GM23338 (cell line): ENCODE results near the gene CFAP90. TPM values are rescaled to one million over a fixed set of nuclear protein-coding genes. Genes with fewer than 3 reads are reported as not detected.
A peak's percentile ranks its signal among the peaks of the same experiment; 100 is the strongest.

Experiments
- ATAC-seq: fragments of 200-7000 bp; cut with Tn5 transposase; 3 replicates; pipeline ENCODE4 v1.9.1; 2020
- DNase-seq: peaks from one replicate; pipeline ENCODE4 v3.0.0-alpha.2; 2015; ENCODE audit warnings: low spot score
- H2AFZ ChIP-seq: fragments of 200-600 bp; sonication (generic); 2 replicates; pipeline ENCODE4 v1.8.0; 2016; ENCODE audit warnings: antibody characterized with exemption, mild to moderate bottlenecking, moderate library complexity
- H3F3A ChIP-seq: fragments of 200-600 bp; sonication (generic); replicated peaks from 2 replicates; pipeline ENCODE4 v1.8.0; 2017; ENCODE audit warnings: antibody characterized with exemption, mixed run types, low read depth
- H3K27ac ChIP-seq: fragments of 200-600 bp; sonication (generic); 2 replicates; pipeline ENCODE4 v1.6.1; 2016; ENCODE audit warnings: low read depth
- H3K27me3 ChIP-seq: fragments of 200-600 bp; sonication (generic); 2 replicates; pipeline ENCODE4 v1.8.0; 2016; ENCODE audit warnings: mild to moderate bottlenecking, mixed run types, moderate library complexity; ENCODE audit not compliant: insufficient read depth
- H3K36me3 ChIP-seq: fragments of 200-600 bp; sonication (generic); 2 replicates; pipeline ENCODE4 v1.8.0; 2016; ENCODE audit warnings: mild to moderate bottlenecking; ENCODE audit not compliant: insufficient read depth
- H3K4me1 ChIP-seq: fragments of 200-600 bp; sonication (generic); 2 replicates; pipeline ENCODE4 v1.8.0; 2016; ENCODE audit warnings: mild to moderate bottlenecking, moderate library complexity; ENCODE audit not compliant: insufficient read depth
- H3K4me2 ChIP-seq: fragments of 200-600 bp; sonication (generic); 2 replicates; pipeline ENCODE4 v1.7.1; 2017; ENCODE audit warnings: mixed run types
- H3K4me3 ChIP-seq: fragments of 200-600 bp; sonication (generic); 2 replicates; pipeline ENCODE4 v1.6.1; 2016; ENCODE audit warnings: mixed run types
- H3K79me2 ChIP-seq: fragments of 200-600 bp; sonication (generic); replicated peaks from 2 replicates; pipeline ENCODE4 v1.8.0; 2017; ENCODE audit warnings: mild to moderate bottlenecking; ENCODE audit not compliant: insufficient read depth
- H3K9me2 ChIP-seq: fragments of 200-600 bp; sonication (generic); 2 replicates; pipeline ENCODE4 v1.8.0; 2017; ENCODE audit not compliant: insufficient read depth
- H4K20me1 ChIP-seq: fragments of 200-600 bp; sonication (generic); replicated peaks from 2 replicates; pipeline ENCODE4 v1.8.0; 2017; ENCODE audit warnings: mild to moderate bottlenecking; ENCODE audit not compliant: insufficient read depth
- H3K27ac Mint-ChIP-seq: 2 replicates; pipeline ENCODE4 v1.8.0; 2020; ENCODE audit warnings: inconsistent platforms, mild to moderate bottlenecking, moderate library complexity, mixed read lengths
- H3K27me3 Mint-ChIP-seq: 3 replicates; pipeline ENCODE4 v1.8.0; 2022; ENCODE audit warnings: low read depth, mild to moderate bottlenecking, moderate library complexity, mixed read lengths, inconsistent platforms; ENCODE audit not compliant: insufficient read depth, poor library complexity
- H3K36me3 Mint-ChIP-seq: 3 replicates; pipeline ENCODE4 v1.8.0; 2021; ENCODE audit warnings: low read depth, mild to moderate bottlenecking, inconsistent platforms, moderate library complexity, mixed read lengths
- H3K4me1 Mint-ChIP-seq: 3 replicates; pipeline ENCODE4 v1.8.0; 2020; ENCODE audit warnings: mild to moderate bottlenecking, inconsistent platforms, mixed read lengths
- H3K4me3 Mint-ChIP-seq: 3 replicates; pipeline ENCODE4 v1.8.0; 2021; ENCODE audit warnings: moderate library complexity, mild to moderate bottlenecking, inconsistent platforms, mixed read lengths
- H3K9me3 Mint-ChIP-seq: 3 replicates; pipeline ENCODE4 v1.8.0; 2020; ENCODE audit warnings: moderate library complexity, mild to moderate bottlenecking, inconsistent platforms, mixed read lengths
- CREB1 ChIP-seq: fragments of 250-450 bp; sonication (Bioruptor Pico); IDR thresholded peaks from 2 replicates; pipeline ENCODE4 v1.5.0; 2020; ENCODE audit warnings: low read depth, mild to moderate bottlenecking, moderate library complexity
- ETS1 ChIP-seq: IDR thresholded peaks from 2 replicates; pipeline ENCODE4 v1.6.1; 2016; ENCODE audit warnings: antibody characterized with exemption
- EZH2 ChIP-seq: fragments of 200-600 bp; sonication (generic); IDR thresholded peaks from one replicate; pipeline ENCODE4 v1.8.0; 2017; ENCODE audit warnings: antibody characterized with exemption, mild to moderate bottlenecking, low read depth; ENCODE audit not compliant: unreplicated experiment
- EZH2phosphoT487 ChIP-seq: fragments of 200-600 bp; sonication (generic); IDR thresholded peaks from one replicate; pipeline ENCODE4 v1.8.1; 2018; ENCODE audit warnings: antibody characterized with exemption; ENCODE audit not compliant: unreplicated experiment
- JUNB ChIP-seq: IDR thresholded peaks from one replicate; pipeline ENCODE4 v1.6.1; 2016; ENCODE audit warnings: antibody characterized with exemption; ENCODE audit not compliant: unreplicated experiment
- NANOG ChIP-seq: IDR thresholded peaks from 2 replicates; pipeline ENCODE4 v1.6.1; 2016; ENCODE audit warnings: antibody characterized with exemption, borderline replicate concordance
- POLR2AphosphoS5 ChIP-seq: IDR thresholded peaks from 2 replicates; pipeline ENCODE4 v1.6.1; 2016; ENCODE audit warnings: antibody characterized with exemption, low read depth
- STAT1 ChIP-seq: IDR thresholded peaks from one replicate; pipeline ENCODE4 v1.6.1; 2016; ENCODE audit warnings: antibody characterized with exemption; ENCODE audit not compliant: unreplicated experiment
- ZNF331 ChIP-seq: fragments of 250-450 bp; sonication (Bioruptor Pico); IDR thresholded peaks from 2 replicates; pipeline ENCODE4 v1.5.0; 2020; ENCODE audit warnings: low read depth, mild to moderate bottlenecking, moderate library complexity
- polyA plus RNA-seq: library from polyadenylated mRNA; unstranded; fragments of >200 nt; fragmentation: Nextera tagmentation; extraction: Ambion mirVana; gene quantifications from 2 replicates; pipeline ENCODE4 v1.2.1, GENCODE V29; 2016
- total RNA-seq: library from RNA; depleted of rRNA; stranded (reverse); fragments of >200 nt; shearing (Covaris generic); gene quantifications from 2 replicates; pipeline ENCODE4 v1.2.3, GENCODE V29; 2014
- TF ChIP-seq, protein P1 (sequence below), 2 experiments: fragments of 200-600 bp in 1 of 2; sonication (generic) in 1 of 2; conservative IDR thresholded peaks; 2 replicates each; pipeline versions ENCODE4 v1.5.1 to v1.6.1; 2016 to 2017; ENCODE audit warnings: antibody characterized with exemption in 2 of 2, low read depth in 2 of 2, mild to moderate bottlenecking in 2 of 2, moderate library complexity in 1 of 2
- TF ChIP-seq, protein P2 (sequence below): IDR thresholded peaks from one replicate; pipeline ENCODE4 v1.6.1; 2018; ENCODE audit warnings: antibody characterized with exemption; ENCODE audit not compliant: unreplicated experiment

CFAP90 gene
- total and polyA plus RNA-seq, 2 experiments from 2014 or later = 0.10 to 1.0 TPM

- H3F3A ChIP-seq = no peaks in the 10 kb centered on the region
- ATAC-seq = no peak
- peaks cover 86% of the 10 kb centered on the region for H3K79me2 ChIP-seq
- DNase-seq = no peak
- H3K4me3 Mint-ChIP-seq = no peak overlapping the region
- H3K4me1 Mint-ChIP-seq = peaks cover 15% of the 10 kb centered on the region
- H4K20me1 ChIP-seq = peaks cover 47% of the 10 kb centered on the region
- H3K4me3 ChIP-seq = no peak overlapping the region
- no peak overlapping the region for H2AFZ ChIP-seq
- H3K27me3 ChIP-seq = no peaks in the 10 kb centered on the region
- no peaks in the 10 kb centered on the region for H3K9me2 ChIP-seq
- no peak overlapping the region for H3K27ac Mint-ChIP-seq
- no peak overlapping the region for H3K27ac ChIP-seq
- H3K9me3 Mint-ChIP-seq = peaks cover 4% of the 10 kb centered on the region; the same call in 1 of the 3 replicates
- peaks cover 4% of the 10 kb centered on the region for H3K27me3 Mint-ChIP-seq
- no peak overlapping the region for H3K4me2 ChIP-seq
- TF ChIP-seq ZNF331 = no peak
- TF ChIP-seq ETS1 = no peak
- no peak for TF ChIP-seq EZH2
- no peak for TF ChIP-seq POLR2AphosphoS5
- TF ChIP-seq JUNB = no peak
- TF ChIP-seq NANOG = no peak
- TF ChIP-seq, protein P1, sequence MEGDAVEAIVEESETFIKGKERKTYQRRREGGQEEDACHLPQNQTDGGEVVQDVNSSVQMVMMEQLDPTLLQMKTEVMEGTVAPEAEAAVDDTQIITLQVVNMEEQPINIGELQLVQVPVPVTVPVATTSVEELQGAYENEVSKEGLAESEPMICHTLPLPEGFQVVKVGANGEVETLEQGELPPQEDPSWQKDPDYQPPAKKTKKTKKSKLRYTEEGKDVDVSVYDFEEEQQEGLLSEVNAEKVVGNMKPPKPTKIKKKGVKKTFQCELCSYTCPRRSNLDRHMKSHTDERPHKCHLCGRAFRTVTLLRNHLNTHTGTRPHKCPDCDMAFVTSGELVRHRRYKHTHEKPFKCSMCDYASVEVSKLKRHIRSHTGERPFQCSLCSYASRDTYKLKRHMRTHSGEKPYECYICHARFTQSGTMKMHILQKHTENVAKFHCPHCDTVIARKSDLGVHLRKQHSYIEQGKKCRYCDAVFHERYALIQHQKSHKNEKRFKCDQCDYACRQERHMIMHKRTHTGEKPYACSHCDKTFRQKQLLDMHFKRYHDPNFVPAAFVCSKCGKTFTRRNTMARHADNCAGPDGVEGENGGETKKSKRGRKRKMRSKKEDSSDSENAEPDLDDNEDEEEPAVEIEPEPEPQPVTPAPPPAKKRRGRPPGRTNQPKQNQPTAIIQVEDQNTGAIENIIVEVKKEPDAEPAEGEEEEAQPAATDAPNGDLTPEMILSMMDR (conservative IDR thresholded peaks at IDR 0.05; ENCODE audit: low read depth in 2 of 2) = no peak
- TF ChIP-seq CREB1 (CRISPR knock-in tag) = no peak
- peaks cover 22% of the 10 kb centered on the region; the same call in 1 of the 2 replicates for H3K4me1 ChIP-seq
- H3K36me3 ChIP-seq = peaks cover 23% of the 10 kb centered on the region; the same call in 1 of the 2 replicates
- H3K36me3 Mint-ChIP-seq = peaks cover 30% of the 10 kb centered on the region
Measured at GRCh38 chr5:7871653-7872052, 20.7 kb upstream of the CFAP90 start.

- no peaks in the 10 kb centered on the region for H3K9me2 ChIP-seq
- H3K27ac ChIP-seq = no peak overlapping the region
- ATAC-seq (peak; percentile 49), DNase-seq (peak; percentile 19)
- Mint-ChIP-seq H3K9me3 (peaks cover 4% of the 10 kb centered on the region; the same call in 1 of the 3 replicates), H3K4me3 (peak overlapping the region; percentile 97), H3K27ac (no peak overlapping the region), H3K36me3 (peaks cover 18% of the 10 kb centered on the region), H3K4me1 (peaks cover 15% of the 10 kb centered on the region), H3K27me3 (peaks cover 4% of the 10 kb centered on the region)
- 0 out of 2 replicates have a peak, but pooled peaks cover 7% of the 10 kb centered on the region for H3K36me3 ChIP-seq
- H3F3A ChIP-seq = no peaks in the 10 kb centered on the region
- peaks cover 69% of the 10 kb centered on the region for H3K79me2 ChIP-seq
- peaks cover 37% of the 10 kb centered on the region for H4K20me1 ChIP-seq
- H3K4me2 ChIP-seq = peak overlapping the region; percentile 91
- H3K4me3 ChIP-seq = peak overlapping the region; percentile 90
- no peaks in the 10 kb centered on the region for H3K27me3 ChIP-seq
- peak overlapping the region; percentile 97 for H2AFZ ChIP-seq
- H3K4me1 ChIP-seq = peaks cover 22% of the 10 kb centered on the region; the same call in 1 of the 2 replicates
- TF ChIP-seq STAT1 (no peak), POLR2AphosphoS5 (no peak), EZH2phosphoT487 (no peak)
- TF ChIP-seq, protein P2, sequence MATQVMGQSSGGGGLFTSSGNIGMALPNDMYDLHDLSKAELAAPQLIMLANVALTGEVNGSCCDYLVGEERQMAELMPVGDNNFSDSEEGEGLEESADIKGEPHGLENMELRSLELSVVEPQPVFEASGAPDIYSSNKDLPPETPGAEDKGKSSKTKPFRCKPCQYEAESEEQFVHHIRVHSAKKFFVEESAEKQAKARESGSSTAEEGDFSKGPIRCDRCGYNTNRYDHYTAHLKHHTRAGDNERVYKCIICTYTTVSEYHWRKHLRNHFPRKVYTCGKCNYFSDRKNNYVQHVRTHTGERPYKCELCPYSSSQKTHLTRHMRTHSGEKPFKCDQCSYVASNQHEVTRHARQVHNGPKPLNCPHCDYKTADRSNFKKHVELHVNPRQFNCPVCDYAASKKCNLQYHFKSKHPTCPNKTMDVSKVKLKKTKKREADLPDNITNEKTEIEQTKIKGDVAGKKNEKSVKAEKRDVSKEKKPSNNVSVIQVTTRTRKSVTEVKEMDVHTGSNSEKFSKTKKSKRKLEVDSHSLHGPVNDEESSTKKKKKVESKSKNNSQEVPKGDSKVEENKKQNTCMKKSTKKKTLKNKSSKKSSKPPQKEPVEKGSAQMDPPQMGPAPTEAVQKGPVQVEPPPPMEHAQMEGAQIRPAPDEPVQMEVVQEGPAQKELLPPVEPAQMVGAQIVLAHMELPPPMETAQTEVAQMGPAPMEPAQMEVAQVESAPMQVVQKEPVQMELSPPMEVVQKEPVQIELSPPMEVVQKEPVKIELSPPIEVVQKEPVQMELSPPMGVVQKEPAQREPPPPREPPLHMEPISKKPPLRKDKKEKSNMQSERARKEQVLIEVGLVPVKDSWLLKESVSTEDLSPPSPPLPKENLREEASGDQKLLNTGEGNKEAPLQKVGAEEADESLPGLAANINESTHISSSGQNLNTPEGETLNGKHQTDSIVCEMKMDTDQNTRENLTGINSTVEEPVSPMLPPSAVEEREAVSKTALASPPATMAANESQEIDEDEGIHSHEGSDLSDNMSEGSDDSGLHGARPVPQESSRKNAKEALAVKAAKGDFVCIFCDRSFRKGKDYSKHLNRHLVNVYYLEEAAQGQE = no peak
Measured at GRCh38 chr5:7869474-7870136, 18.7 kb upstream of the CFAP90 start.
